Astrocyte (in vitro differentiated cells and primary cell): Measurements from ENCODE around the gene SON. TPM values are rescaled to one million over a fixed set of nuclear protein-coding genes. Genes with fewer than 3 reads are reported as not detected.

ENCODE experiments used
- DNase-seq: peaks from one replicate; pipeline ENCODE4 v3.0.0-alpha.2; 2010; ENCODE audit warnings: low read depth
- FAIRE-seq: peaks from 2 replicates; lab custom pipeline; 2011; peaks lifted over from hg19 to GRCh38; lab: Jason Lieb, UNC
- H2AFZ ChIP-seq: 2 replicates; pipeline ENCODE4 v1.6.0; 2012; ENCODE audit warnings: low read depth, low read length, inconsistent platforms
- H3K27ac ChIP-seq: 2 replicates; pipeline ENCODE4 v1.5.1; 2011; ENCODE audit warnings: low read depth, low read length, inconsistent platforms
- H3K27me3 ChIP-seq: 2 replicates; pipeline ENCODE4 v1.6.0; 2011; ENCODE audit warnings: low read length, inconsistent platforms; ENCODE audit not compliant: insufficient read depth
- H3K36me3 ChIP-seq: 2 replicates; pipeline ENCODE4 v1.5.1; 2011; ENCODE audit warnings: low read length, inconsistent platforms; ENCODE audit not compliant: insufficient read depth
- H3K4me1 ChIP-seq: 2 replicates; pipeline ENCODE4 v1.5.1; 2011; ENCODE audit warnings: low read length, inconsistent platforms; ENCODE audit not compliant: insufficient read depth
- H3K4me2 ChIP-seq: 2 replicates; pipeline ENCODE4 v1.6.0; 2012; ENCODE audit warnings: low read length, inconsistent platforms
- H3K4me3 ChIP-seq: 2 replicates; pipeline ENCODE4 v1.5.1; 2011; ENCODE audit warnings: low read depth, mild to moderate bottlenecking, low read length, inconsistent platforms; ENCODE audit not compliant: insufficient read depth
- H3K79me2 ChIP-seq: 2 replicates; pipeline ENCODE4 v1.6.0; 2012; ENCODE audit warnings: mild to moderate bottlenecking, low read length, inconsistent platforms; ENCODE audit not compliant: insufficient read depth
- H3K9ac ChIP-seq: 2 replicates; pipeline ENCODE4 v1.6.0; 2012; ENCODE audit warnings: mild to moderate bottlenecking, low read length, inconsistent platforms
- H3K9me3 ChIP-seq: 2 replicates; pipeline ENCODE4 v1.5.1; 2012; ENCODE audit warnings: low read depth, mild to moderate bottlenecking, low read length, inconsistent platforms; ENCODE audit not compliant: insufficient read depth
- H4K20me1 ChIP-seq: 2 replicates; pipeline ENCODE4 v1.6.0; 2012; ENCODE audit warnings: low read length, inconsistent platforms; ENCODE audit not compliant: insufficient read depth
- H3K27ac Mint-ChIP-seq: one replicate; pipeline ENCODE4 v1.8.0; 2021; ENCODE audit warnings: mild to moderate bottlenecking, mixed read lengths; ENCODE audit not compliant: unreplicated experiment
- H3K27me3 Mint-ChIP-seq: one replicate; pipeline ENCODE4 v1.8.0; 2021; ENCODE audit warnings: low read depth, mixed read lengths; ENCODE audit not compliant: unreplicated experiment
- H3K36me3 Mint-ChIP-seq: one replicate; pipeline ENCODE4 v1.8.0; 2021; ENCODE audit warnings: low read depth, mixed read lengths; ENCODE audit not compliant: unreplicated experiment
- H3K4me1 Mint-ChIP-seq: one replicate; pipeline ENCODE4 v1.8.0; 2021; ENCODE audit warnings: low read depth, mixed read lengths; ENCODE audit not compliant: unreplicated experiment
- H3K4me3 Mint-ChIP-seq: one replicate; pipeline ENCODE4 v1.8.0; 2021; ENCODE audit warnings: mild to moderate bottlenecking, moderate library complexity, mixed read lengths; ENCODE audit not compliant: unreplicated experiment
- H3K9me3 Mint-ChIP-seq: one replicate; pipeline ENCODE4 v1.8.0; 2021; ENCODE audit warnings: mild to moderate bottlenecking, mixed read lengths; ENCODE audit not compliant: unreplicated experiment
- CTCF ChIP-seq: IDR thresholded peaks from 2 replicates; pipeline ENCODE4 v1.5.1; 2011; ENCODE audit warnings: low read depth, mild to moderate bottlenecking, inconsistent platforms, low read length, moderate library complexity; ENCODE audit not compliant: insufficient read depth
- EZH2 ChIP-seq: IDR thresholded peaks from 2 replicates; pipeline ENCODE4 v1.6.1; 2012; ENCODE audit warnings: mild to moderate bottlenecking, low read length, inconsistent platforms; ENCODE audit not compliant: insufficient read depth
- total RNA-seq: library from RNA; stranded (reverse); gene quantifications from 2 replicates; pipeline ENCODE4 v1.2.1, GENCODE V29; 2021

SON gene
- total RNA-seq, 1 donor from 2014 or later = 290 TPM

GRCh38 chr21:33539616-33540015 is 3.2 kb upstream of the SON start:
- H3K4me3 Mint-ChIP-seq = peak overlapping the region; percentile 15
- Histone ChIP-seq H3K4me1 (peaks cover 3% of the 10 kb centered on the region), H3K27ac (no peak overlapping the region), H3K9me3 (no peaks in the 10 kb centered on the region), H3K36me3 (peaks cover 16% of the 10 kb centered on the region), H3K4me3 (no peak overlapping the region), H3K9ac (no peak overlapping the region), H3K4me2 (no peak overlapping the region), H3K79me2 (peaks cover 67% of the 10 kb centered on the region), H2AFZ (no peak overlapping the region), H4K20me1 (peaks cover 14% of the 10 kb centered on the region), H3K27me3 (no peaks in the 10 kb centered on the region)
- H3K4me1 Mint-ChIP-seq = peaks cover 6% of the 10 kb centered on the region
- TF ChIP-seq EZH2 (no peak), CTCF (no peak)
- H3K27ac Mint-ChIP-seq = no peak overlapping the region
- no peaks in the 10 kb centered on the region for H3K9me3 Mint-ChIP-seq
- FAIRE-seq = no peak
- H3K36me3 Mint-ChIP-seq = peaks cover 12% of the 10 kb centered on the region
- no peaks in the 10 kb centered on the region for H3K27me3 Mint-ChIP-seq
- DNase-seq = no peak

- no peak overlapping the region for H3K27ac ChIP-seq
- no peak for TF ChIP-seq CTCF
- no peak for TF ChIP-seq EZH2
- peaks cover 11% of the 10 kb centered on the region for H3K36me3 Mint-ChIP-seq
- H3K4me3 Mint-ChIP-seq = peak overlapping the region; percentile 91
- no peaks in the 10 kb centered on the region for H3K9me3 Mint-ChIP-seq
- H3K4me1 ChIP-seq = peaks cover 11% of the 10 kb centered on the region
- no peaks in the 10 kb centered on the region for H3K27me3 Mint-ChIP-seq
- H3K27me3 ChIP-seq = no peaks in the 10 kb centered on the region
- H3K9ac ChIP-seq = no peak overlapping the region
- H4K20me1 ChIP-seq = peaks cover 25% of the 10 kb centered on the region
- H2AFZ ChIP-seq = no peak overlapping the region
- peaks cover 16% of the 10 kb centered on the region for H3K36me3 ChIP-seq
- H3K4me2 ChIP-seq = peak overlapping the region; percentile 96
- H3K4me1 Mint-ChIP-seq = peaks cover 6% of the 10 kb centered on the region
- FAIRE-seq = no peak
- no peak for DNase-seq
- H3K79me2 ChIP-seq = peaks cover 78% of the 10 kb centered on the region
- no peaks in the 10 kb centered on the region for H3K9me3 ChIP-seq
- peak overlapping the region; percentile 94 for H3K4me3 ChIP-seq
- peak overlapping the region; percentile 42 for H3K27ac Mint-ChIP-seq
Measured at GRCh38 chr21:33540711-33541104, 2.1 kb upstream of the SON start.

GRCh38 chr21:33541105-33541711 is 1.6 kb upstream of the SON start:
- no peaks in the 10 kb centered on the region for H3K27me3 Mint-ChIP-seq
- Histone ChIP-seq H2AFZ (peak overlapping the region; percentile 86), H3K9ac (peak overlapping the region; percentile 99), H3K27ac (peak overlapping the region; percentile 100), H3K4me1 (peaks cover 11% of the 10 kb centered on the region), H3K27me3 (no peaks in the 10 kb centered on the region), H3K4me2 (peak overlapping the region; percentile 96), H3K9me3 (no peaks in the 10 kb centered on the region), H3K36me3 (peaks cover 12% of the 10 kb centered on the region), H3K79me2 (peaks cover 83% of the 10 kb centered on the region), H3K4me3 (peak overlapping the region; percentile 94), H4K20me1 (peaks cover 30% of the 10 kb centered on the region)
- no peak for TF ChIP-seq EZH2
- no peak for TF ChIP-seq CTCF
- peak overlapping the region; percentile 94 for H3K27ac Mint-ChIP-seq
- no peak for FAIRE-seq
- peaks cover 6% of the 10 kb centered on the region for H3K4me1 Mint-ChIP-seq
- H3K4me3 Mint-ChIP-seq = peak overlapping the region; percentile 91
- H3K36me3 Mint-ChIP-seq = peaks cover 11% of the 10 kb centered on the region
- no peak for DNase-seq
- H3K9me3 Mint-ChIP-seq = no peaks in the 10 kb centered on the region
